Coronary artery (tissue), 2 donors: ENCODE measurements around the gene TAF1B.
"Not testable (repeated sequence)": the region's sequence is repeated elsewhere in the genome, so short reads cannot be mapped to it uniquely, and the experiment has no call there.

ENCODE experiments used
- DNase-seq: peaks from one replicate; pipeline ENCODE4 v3.0.0-alpha.2; 2017; ENCODE audit warnings: low spot score
- H3K27ac ChIP-seq, 2 donors: fragments of 200-600 bp; sonication (generic); one replicate each; pipeline ENCODE4 v1.5.1; 2016 to 2019
- H3K4me3 ChIP-seq: fragments of 200-600 bp; sonication (generic); 2 replicates; pipeline ENCODE4 v1.5.1; 2016; ENCODE audit warnings: mild to moderate bottlenecking, moderate library complexity
- TF ChIP-seq, protein P1 (sequence below): fragments of 200-600 bp; sonication (generic); IDR thresholded peaks from one replicate; pipeline ENCODE4 v1.5.1; 2019; ENCODE audit warnings: antibody characterized with exemption

Gene TAF1B

GRCh38 chr2:9844036-9844483, 786 bp downstream of the TAF1B start:
- no peak for DNase-seq
- H3K4me3 ChIP-seq = peak overlapping the region; percentile 83
- TF ChIP-seq, protein P1, sequence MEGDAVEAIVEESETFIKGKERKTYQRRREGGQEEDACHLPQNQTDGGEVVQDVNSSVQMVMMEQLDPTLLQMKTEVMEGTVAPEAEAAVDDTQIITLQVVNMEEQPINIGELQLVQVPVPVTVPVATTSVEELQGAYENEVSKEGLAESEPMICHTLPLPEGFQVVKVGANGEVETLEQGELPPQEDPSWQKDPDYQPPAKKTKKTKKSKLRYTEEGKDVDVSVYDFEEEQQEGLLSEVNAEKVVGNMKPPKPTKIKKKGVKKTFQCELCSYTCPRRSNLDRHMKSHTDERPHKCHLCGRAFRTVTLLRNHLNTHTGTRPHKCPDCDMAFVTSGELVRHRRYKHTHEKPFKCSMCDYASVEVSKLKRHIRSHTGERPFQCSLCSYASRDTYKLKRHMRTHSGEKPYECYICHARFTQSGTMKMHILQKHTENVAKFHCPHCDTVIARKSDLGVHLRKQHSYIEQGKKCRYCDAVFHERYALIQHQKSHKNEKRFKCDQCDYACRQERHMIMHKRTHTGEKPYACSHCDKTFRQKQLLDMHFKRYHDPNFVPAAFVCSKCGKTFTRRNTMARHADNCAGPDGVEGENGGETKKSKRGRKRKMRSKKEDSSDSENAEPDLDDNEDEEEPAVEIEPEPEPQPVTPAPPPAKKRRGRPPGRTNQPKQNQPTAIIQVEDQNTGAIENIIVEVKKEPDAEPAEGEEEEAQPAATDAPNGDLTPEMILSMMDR = no peak
- peak overlapping the region; percentile 74 to 84 for H3K27ac ChIP-seq

GRCh38 chr2:9844576-9844975, 1.3 kb downstream of the TAF1B start:
- DNase-seq = no peak
- H3K27ac ChIP-seq = no peak overlapping the region
- peak overlapping the region; percentile 83 for H3K4me3 ChIP-seq
- TF ChIP-seq, protein P1 = no peak

DNA sequence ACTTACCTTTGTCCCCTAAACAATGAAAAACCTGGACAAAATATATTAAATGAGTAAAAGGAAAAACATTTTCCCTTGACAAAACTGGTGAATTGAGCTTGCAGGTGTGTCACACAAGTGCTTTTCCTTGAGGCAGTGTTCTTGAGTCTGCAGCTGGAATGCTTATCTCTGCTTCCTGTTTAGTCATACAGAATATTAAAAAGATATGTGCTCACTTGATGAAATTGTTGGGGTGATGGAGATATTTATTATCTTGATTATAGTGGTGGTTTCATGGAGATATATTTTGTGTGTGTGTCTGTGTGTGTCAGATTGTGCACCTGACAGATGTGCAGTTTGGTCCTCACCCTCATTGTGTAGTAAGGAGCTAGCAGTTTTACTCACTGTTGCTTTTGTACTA, 3.3 kb downstream of the TAF1B start:
- DNase-seq = no peak
- TF ChIP-seq, protein P1 = no peak
- Histone ChIP-seq H3K4me3 (no peak overlapping the region), H3K27ac (no peak overlapping the region)

DNA sequence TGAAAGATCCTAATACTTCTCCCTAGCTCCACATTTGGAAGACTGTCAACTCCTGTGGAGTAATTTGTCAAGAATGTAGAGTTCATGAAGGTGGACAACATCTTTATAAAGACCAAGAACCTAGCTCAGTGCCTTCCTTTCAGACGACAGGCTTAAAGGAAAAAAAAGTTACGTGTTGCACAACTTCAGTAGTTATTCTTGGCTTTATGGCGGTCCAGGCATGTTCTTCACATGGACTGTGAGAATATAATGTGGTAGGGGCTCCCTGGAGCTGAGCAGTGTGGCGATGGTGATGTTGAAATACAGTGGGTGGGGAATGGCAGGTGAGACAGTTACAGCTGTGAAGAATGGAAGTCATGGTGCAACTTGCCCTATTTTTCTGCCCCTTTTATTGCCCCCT, 3.9 kb downstream of the TAF1B start:
- Histone ChIP-seq H3K4me3 (no peak overlapping the region), H3K27ac (no peak overlapping the region)
- TF ChIP-seq, protein P1 = no peak
- DNase-seq = no peak

- DNase-seq = no peak
- Histone ChIP-seq H3K27ac (no peak overlapping the region), H3K4me3 (no peak overlapping the region)
- TF ChIP-seq, protein P1 = no peak
Measured at GRCh38 chr2:9852881-9853280, 9.6 kb downstream of the TAF1B start.

- no peak for DNase-seq
- TF ChIP-seq, protein P1 = no peak
- H3K4me3 ChIP-seq = no peak overlapping the region
- no peak overlapping the region for H3K27ac ChIP-seq
Measured at GRCh38 chr2:9857814-9858729, 14.8 kb downstream of the TAF1B start.

DNA sequence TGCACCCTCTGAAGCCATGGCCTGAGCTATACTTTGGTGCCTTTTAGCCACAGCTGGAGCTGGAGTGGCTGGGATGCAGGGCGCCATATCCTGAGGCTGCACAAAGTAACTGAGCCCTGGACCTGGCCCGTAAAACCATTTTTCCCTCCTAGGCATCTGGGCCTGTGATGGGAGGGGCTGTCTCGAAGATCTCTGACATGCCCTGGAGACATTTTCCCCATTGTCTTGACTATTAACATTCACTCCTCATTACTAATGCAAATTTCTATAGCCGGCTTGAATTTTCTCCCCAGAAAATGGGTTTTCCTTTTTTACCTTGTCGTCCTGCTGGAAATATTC, 15.4 kb downstream of the TAF1B start:
- TF ChIP-seq, protein P1 = no peak
- no peak for DNase-seq
- H3K4me3 ChIP-seq = no peak overlapping the region
- no peak overlapping the region for H3K27ac ChIP-seq

- DNase-seq, H3K4me3 ChIP-seq: not testable (repeated sequence)
Measured at GRCh38 chr2:9860922-9861580, 17.8 kb downstream of the TAF1B start.

More at GRCh38 chr2:9860922-9861580, 17.8 kb downstream of the TAF1B start:
- not testable (repeated sequence) for H3K27ac ChIP-seq
